ENCODE measurements around the gene TPM3. TPM values are rescaled to one million over a fixed set of nuclear protein-coding genes. Genes with fewer than 3 reads are reported as not detected.

Gene TPM3
- total and polyA plus RNA-seq, 9 of the 15 experiments (the other 6 are each of a cell fraction or from before 2014, with no cell fraction given): 202 to 604 (median 421) TPM

GRCh38 chr1:154166207-154166606, 25.7 kb downstream of the TPM3 start (continued):
- TF ChIP-seq AFF1 (IDR thresholded peaks at IDR 0.05; ENCODE audit: low read depth in 1 of 2, partially characterized antibody in 2 of 2): no peak
- TF ChIP-seq ZNF639 (CRISPR knock-in tag; conservative IDR thresholded peaks at IDR 0.05 in 1 of 2, IDR thresholded peaks at IDR 0.05 in 1 of 2): no peak
- no peak for TF ChIP-seq KLF16 (IDR thresholded peaks at IDR 0.05)
- no peak for TF ChIP-seq HOXB6 (CRISPR knock-in tag; IDR thresholded peaks at IDR 0.05; ENCODE audit: borderline replicate concordance)
- no peak for TF ChIP-seq BRF2 (IDR thresholded peaks at IDR 0.05; ENCODE audit: borderline replicate concordance, insufficient read depth, insufficient read length)
- no peak for TF ChIP-seq FOS (IDR thresholded peaks at IDR 0.05; ENCODE audit: extremely low read depth, insufficient read length)
- no peak for TF ChIP-seq TFAP4 (CRISPR knock-in tag; IDR thresholded peaks at IDR 0.05; ENCODE audit: borderline replicate concordance)
- TF ChIP-seq ARID1B (IDR thresholded peaks at IDR 0.05): no peak

All from K562 (cell line).